Measurements from ENCODE around the gene KAT7.
A peak's percentile ranks its signal among the peaks of the same experiment; 100 is the strongest.

Gene KAT7

GRCh38 chr17:49843774-49844350 is 55.4 kb downstream of the KAT7 start:
- DNase-seq, result no peak

GRCh38 chr17:49845321-49845720 is 56.8 kb downstream of the KAT7 start:
- no peak for DNase-seq

GRCh38 chr17:49846938-49847712 is 58.6 kb downstream of the KAT7 start:
- DNase-seq, result no peak

GRCh38 chr17:49848019-49848473 is 59.6 kb downstream of the KAT7 start, which contains the start of gene TAC4:
Gene TAC4, minus strand, starts transcription at chr17:49848069. Its CDS starts 52 bp downstream, at chr17:49848017.
- no peak for DNase-seq

- DNase-seq, result no peak
Observed at GRCh38 chr17:49848739-49849138, 60.3 kb downstream of the KAT7 start.

GRCh38 chr17:49850218-49850610 is 61.7 kb downstream of the KAT7 start:
- DNase-seq, result no peak

GRCh38 chr17:49850772-49851386 is 62.4 kb downstream of the KAT7 start:
- no peak for DNase-seq

GRCh38 chr17:49851387-49852291 is 63.2 kb downstream of the KAT7 start:
- peak in 1 of 2 donors; percentile 18 for DNase-seq

- DNase-seq, result no peak
Observed at GRCh38 chr17:49853470-49854015, 65.1 kb downstream of the KAT7 start.

- DNase-seq, result no peak
Observed at GRCh38 chr17:49854126-49854525, 65.6 kb downstream of the KAT7 start.

GRCh38 chr17:49858796-49859195 is 70.3 kb downstream of the KAT7 start:
- DNase-seq, result no peak

- no peak for DNase-seq
Observed at GRCh38 chr17:49859991-49860953, 71.8 kb downstream of the KAT7 start.

- peak in 1 of 2 donors; percentile 23 for DNase-seq
Observed at GRCh38 chr17:49861150-49861884, 72.8 kb downstream of the KAT7 start.

GRCh38 chr17:49862781-49863331 is 74.4 kb downstream of the KAT7 start:
- DNase-seq, result no peak

GRCh38 chr17:49866019-49866380 is 77.5 kb downstream of the KAT7 start:
- no peak for DNase-seq

- DNase-seq, result no peak
Observed at GRCh38 chr17:49866882-49867413, 78.5 kb downstream of the KAT7 start.

GRCh38 chr17:49869038-49869374 is 80.5 kb downstream of the KAT7 start:
- DNase-seq, result no peak

- no peak for DNase-seq
Observed at GRCh38 chr17:49870298-49870697, 81.8 kb downstream of the KAT7 start.

GRCh38 chr17:49871211-49871610 is 82.7 kb downstream of the KAT7 start:
- DNase-seq, result no peak

- no peak for DNase-seq
Observed at GRCh38 chr17:49872754-49873377, 84.4 kb downstream of the KAT7 start.

Data from hippocampal formation (tissue), 2 donors.